Islet of Langerhans (tissue), 1 donor: Measurements from ENCODE around the gene ACTR1A.
"Not testable (repeated sequence)": the region's sequence is repeated elsewhere in the genome, so short reads cannot be mapped to it uniquely, and the experiment has no call there.

Experiments
- FAIRE-seq: peaks from one replicate; lab custom pipeline; 2011; peaks lifted over from hg19 to GRCh38; lab: Jason Lieb, UNC

The ACTR1A gene

DNA sequence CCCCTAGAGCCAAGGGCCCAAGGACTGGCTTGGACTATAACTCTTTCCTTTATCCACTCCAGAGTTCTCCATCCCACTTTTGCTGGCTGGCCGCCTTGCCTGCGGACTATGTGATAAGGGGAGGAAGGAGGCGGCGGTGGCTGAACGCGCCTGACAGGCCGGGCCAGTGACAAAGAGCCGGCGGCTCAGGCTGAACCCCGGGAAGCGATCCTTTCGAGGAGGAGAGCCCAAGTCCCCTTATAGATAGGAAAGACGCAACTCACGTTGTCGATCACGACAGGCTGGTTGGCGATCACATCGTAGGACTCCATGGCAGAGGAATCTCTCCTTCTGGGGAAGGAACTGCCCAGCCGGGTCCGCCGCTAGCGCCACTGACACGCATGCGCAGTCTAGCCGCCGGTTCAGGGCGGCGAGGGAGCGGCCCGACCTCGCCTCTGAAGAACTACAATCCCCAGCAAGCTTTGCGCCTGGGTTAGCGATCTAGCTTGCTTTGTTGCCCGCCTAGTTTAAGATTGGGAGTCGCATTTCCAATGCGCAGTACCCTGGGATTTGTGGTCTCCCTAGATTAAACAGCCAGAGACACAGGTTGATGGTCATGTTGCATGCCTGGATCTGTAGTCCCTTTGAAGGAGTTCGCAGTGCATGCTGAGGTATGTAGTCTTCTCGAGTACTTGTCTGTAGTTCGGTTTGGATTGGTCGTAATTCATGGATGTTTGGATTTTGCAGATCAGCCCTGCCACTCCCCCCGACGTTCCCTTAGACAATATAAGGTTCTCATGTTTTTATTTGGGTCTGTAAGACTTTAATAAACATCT lies at the start of gene ACTR1A:
Gene ACTR1A (minus strand): TSS at position 376 of the 815 bp plus-strand sequence. CDS start 65 bp downstream, at position 311.
- FAIRE-seq: peak; percentile 82

- FAIRE-seq: no peak
Observed at GRCh38 chr10:102550636-102551210, 48.2 kb upstream of the ACTR1A start.

DNA sequence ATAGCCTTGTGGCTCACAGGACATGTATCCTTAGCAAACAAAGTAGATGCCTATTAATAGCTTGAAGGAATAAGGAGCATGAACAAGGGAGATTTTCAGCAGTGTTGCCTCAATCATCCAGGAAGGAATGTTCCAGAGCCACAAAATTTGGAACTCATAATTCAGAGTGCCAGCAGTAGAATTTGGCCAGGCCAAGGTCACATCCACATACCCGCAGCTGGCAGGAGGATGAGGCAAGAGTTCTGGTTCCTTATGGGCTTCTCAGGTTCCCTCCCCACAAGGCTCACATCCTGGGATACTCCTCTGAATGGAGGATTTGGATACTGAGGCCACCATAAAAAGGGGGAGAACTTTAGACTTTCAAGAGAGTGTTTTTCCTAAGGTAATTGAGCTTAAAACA lies 47.0 kb upstream of the ACTR1A start:
- no peak for FAIRE-seq

- FAIRE-seq: no peak
Observed at GRCh38 chr10:102546606-102547320, 44.3 kb upstream of the ACTR1A start.

DNA sequence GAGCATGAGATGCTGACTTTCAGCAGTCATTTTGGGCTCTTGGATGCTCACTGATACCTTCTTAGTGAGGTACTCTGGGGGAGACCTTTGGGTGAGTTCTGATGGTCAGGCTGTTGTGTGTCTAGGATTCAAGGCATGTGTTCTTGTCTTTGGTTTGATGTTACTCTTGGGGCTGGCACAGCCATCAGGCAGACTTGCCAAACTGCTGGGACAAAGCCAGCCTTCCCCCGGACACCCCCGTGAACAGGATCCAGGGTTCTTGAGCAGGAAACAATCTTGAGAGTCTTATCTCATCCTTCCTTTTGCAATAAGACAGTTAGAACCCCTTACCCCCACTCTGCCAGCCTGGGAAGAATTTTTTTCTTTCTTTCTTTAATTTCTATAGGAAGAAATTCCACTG lies 43.5 kb upstream of the ACTR1A start:
- FAIRE-seq: no peak

GRCh38 chr10:102545265-102545871 lies 42.9 kb upstream of the ACTR1A start:
- no peak for FAIRE-seq

- FAIRE-seq: no peak
Observed at GRCh38 chr10:102542800-102543418, 40.4 kb upstream of the ACTR1A start.

- no peak for FAIRE-seq
Observed at GRCh38 chr10:102540023-102540422, 37.5 kb upstream of the ACTR1A start.

- no peak for FAIRE-seq
Observed at GRCh38 chr10:102538811-102539210, 36.3 kb upstream of the ACTR1A start.

GRCh38 chr10:102537948-102538347 lies 35.4 kb upstream of the ACTR1A start:
- no peak for FAIRE-seq

- FAIRE-seq: no peak
Observed at GRCh38 chr10:102537367-102537766, 34.9 kb upstream of the ACTR1A start.

GRCh38 chr10:102535481-102536147 lies 33.1 kb upstream of the ACTR1A start:
- FAIRE-seq: no peak

GRCh38 chr10:102534966-102535365 lies 32.5 kb upstream of the ACTR1A start:
- FAIRE-seq: not testable (repeated sequence)

DNA sequence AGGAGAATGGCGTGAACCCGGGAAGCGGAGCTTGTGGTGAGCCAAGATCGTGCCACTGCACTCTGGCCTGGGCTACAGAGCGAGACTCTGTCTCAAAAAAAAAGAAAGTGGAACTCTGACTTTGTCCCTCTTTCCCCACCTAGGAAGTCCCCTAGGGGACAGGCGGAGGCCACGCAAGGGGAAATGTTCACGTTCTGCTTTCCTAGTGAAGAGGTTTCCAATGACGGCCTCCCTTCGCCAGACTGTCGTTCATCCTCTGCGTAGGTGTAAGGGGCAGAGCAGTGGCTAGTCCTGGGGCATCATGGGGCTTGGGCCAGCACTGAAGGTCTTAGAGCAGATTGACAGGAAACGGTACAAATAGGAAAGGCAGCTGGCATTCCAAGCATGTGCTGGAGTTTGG lies 31.8 kb upstream of the ACTR1A start:
- no peak for FAIRE-seq

DNA sequence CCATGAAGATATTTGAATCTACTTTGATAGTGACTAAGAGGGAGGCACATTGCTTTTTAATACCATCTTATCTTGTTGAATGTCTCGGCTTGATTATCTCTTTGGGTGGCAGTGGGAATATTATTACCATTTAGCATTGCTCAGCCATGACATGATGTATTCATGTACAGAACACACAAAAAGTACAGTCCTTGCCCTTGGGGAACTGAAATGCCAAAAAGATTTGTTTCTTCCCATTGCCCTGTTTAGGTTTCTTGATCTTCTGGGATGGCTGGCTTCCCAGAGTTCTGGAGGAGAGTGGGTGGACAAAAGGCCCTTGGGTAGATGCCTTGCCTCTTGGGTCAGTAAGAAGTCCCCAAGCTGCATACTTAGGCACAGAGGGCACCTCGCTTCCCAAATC lies 25.0 kb upstream of the ACTR1A start:
- no peak for FAIRE-seq

- no peak for FAIRE-seq
Observed at GRCh38 chr10:102524746-102525145, 22.2 kb upstream of the ACTR1A start.

DNA sequence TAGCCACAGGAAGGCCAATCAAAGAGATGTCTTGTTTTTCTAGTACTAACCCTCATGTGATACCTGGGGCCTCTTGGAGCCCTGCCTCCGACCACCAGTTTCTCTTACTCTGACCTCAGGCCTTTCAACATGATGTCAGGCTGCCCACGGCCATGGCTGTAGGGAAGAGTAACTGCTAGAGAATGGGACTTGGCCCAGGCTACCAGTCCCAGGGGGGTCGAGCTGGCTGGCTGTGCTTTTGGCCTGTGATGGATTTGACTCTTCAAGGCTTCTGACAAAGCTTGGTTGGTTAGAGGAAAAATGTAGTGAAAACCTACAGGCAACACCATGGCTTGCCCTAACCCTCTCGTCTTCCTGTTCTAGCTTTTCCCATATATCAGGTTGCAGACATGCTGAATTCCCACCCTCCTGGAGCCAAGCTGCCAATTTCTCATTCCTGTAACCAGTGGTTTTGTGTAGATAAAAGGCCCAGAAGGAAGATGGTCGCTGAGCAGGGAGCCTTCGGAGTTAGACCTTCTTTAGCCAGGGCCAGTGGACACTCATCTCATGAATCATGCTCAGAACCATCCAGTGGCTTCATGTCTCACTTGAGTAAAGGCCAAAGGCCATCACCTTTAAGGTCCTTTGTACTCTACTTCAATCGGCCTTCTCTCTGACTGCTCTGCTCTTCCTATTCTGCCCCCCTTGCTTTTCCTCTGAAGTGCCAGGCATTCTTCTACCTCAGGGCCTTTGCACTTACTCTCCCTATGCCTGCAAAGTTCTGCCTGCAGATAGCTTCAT lies 20.9 kb upstream of the ACTR1A start:
- FAIRE-seq: no peak

- no peak for FAIRE-seq
Observed at GRCh38 chr10:102522874-102523249, 20.4 kb upstream of the ACTR1A start.

DNA sequence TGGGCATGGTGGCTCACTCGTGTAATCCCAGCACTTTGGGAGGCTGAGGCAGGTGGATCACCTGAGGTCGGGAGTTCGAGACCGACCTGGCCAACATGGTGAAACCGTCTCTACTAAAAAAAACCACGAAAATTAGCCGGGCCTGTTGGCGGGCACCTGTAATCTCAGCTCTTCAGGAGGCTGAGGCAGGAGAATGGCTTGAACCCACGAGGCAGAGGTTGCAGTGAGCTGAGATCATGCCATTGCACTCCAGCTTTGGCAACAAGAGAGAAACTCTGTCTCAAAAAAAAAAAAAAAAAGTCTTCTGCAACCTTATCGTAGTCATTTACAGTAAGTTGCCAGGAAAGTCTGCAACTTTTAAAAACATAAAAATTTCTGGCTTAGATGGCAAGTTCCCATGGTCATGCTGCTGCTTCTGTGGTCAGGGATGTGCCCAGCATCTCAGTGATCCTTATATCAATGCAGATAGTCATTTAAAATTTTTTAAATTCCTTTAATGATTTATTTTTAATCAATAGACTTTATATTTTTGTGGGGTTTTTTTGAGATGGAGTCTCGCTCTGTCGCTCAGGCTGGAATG lies 16.8 kb upstream of the ACTR1A start:
- no peak for FAIRE-seq

GRCh38 chr10:102517553-102517952 lies 15.0 kb upstream of the ACTR1A start:
- FAIRE-seq: no peak

GRCh38 chr10:102515724-102516123 lies 13.2 kb upstream of the ACTR1A start:
- FAIRE-seq: no peak
